ENCODE results near the gene MAMLD1. TPM values are rescaled to one million over a fixed set of nuclear protein-coding genes. Genes with fewer than 3 reads are reported as not detected.

The MAMLD1 gene
- total RNA-seq, 1 experiment from 2014 or later, result 0.48 TPM

GRCh38 chrX:150405006-150405405, 41.9 kb downstream of the MAMLD1 start:
- Histone ChIP-seq H2AFZ (ENCODE audit: low read length) (no peak overlapping the region), H3K9me3 (ENCODE audit: control insufficient read depth, low read depth, low read length) (no peaks in the 10 kb centered on the region), H4K20me1 (ENCODE audit: control insufficient read depth, insufficient read depth, insufficient read length) (no peaks in the 10 kb centered on the region), H3K4ac (ENCODE audit: low read depth, low read length) (no peak overlapping the region), H4K91ac (ENCODE audit: insufficient read length, low read depth, low read length) (no peak overlapping the region), H2BK5ac (ENCODE audit: insufficient read length, low read length) (no peak overlapping the region), H3K23me2 (ENCODE audit: insufficient read length, low read depth, low read length, poor library complexity, severe bottlenecking) (no peaks in the 10 kb centered on the region), H2BK20ac (ENCODE audit: low read depth, low read length, poor library complexity, severe bottlenecking) (no peak overlapping the region), H3K79me2 (ENCODE audit: insufficient read depth, low read length) (no peaks in the 10 kb centered on the region), H3K4me1 (ENCODE audit: insufficient read depth, low read length) (no peaks in the 10 kb centered on the region), H3K27ac (ENCODE audit: insufficient read length, low read depth, low read length) (no peak overlapping the region), H3K56ac (ENCODE audit: insufficient read length, low read depth, low read length) (no peak overlapping the region), H3K79me1 (ENCODE audit: insufficient read depth, low read depth, low read length, poor library complexity, severe bottlenecking) (no peaks in the 10 kb centered on the region), H3K23ac (ENCODE audit: insufficient read length, low read depth, low read length) (no peak overlapping the region), H3K9ac (ENCODE audit: extremely low read depth, insufficient read length, low read length) (no peak overlapping the region), H3K18ac (ENCODE audit: insufficient read length, low read depth, low read length) (no peak overlapping the region), H3K4me2 (ENCODE audit: insufficient read depth, insufficient read length, low read length) (no peak overlapping the region), H2BK120ac (ENCODE audit: low read depth, low read length, poor library complexity, severe bottlenecking) (no peak overlapping the region), H4K5ac (ENCODE audit: insufficient read length, low read depth, low read length) (no peak overlapping the region), H3K27me3 (ENCODE audit: insufficient read depth, low read length) (no peaks in the 10 kb centered on the region), H4K8ac (replicated peaks; ENCODE audit: insufficient read length, low read depth, low read length) (no peak overlapping the region), H3K14ac (ENCODE audit: insufficient read depth, low read length) (no peak overlapping the region), H2BK15ac (ENCODE audit: low read depth, low read length) (no peak overlapping the region), H2BK12ac (ENCODE audit: insufficient read length, low read depth, low read length) (no peak overlapping the region), H3T11ph (ENCODE audit: low read length) (no peak overlapping the region), H2AK5ac (ENCODE audit: insufficient read length, low read length) (no peak overlapping the region)
- Mint-ChIP-seq H3K4me1 (no peaks in the 10 kb centered on the region), H3K27me3 (ENCODE audit: low read depth) (peaks cover 3% of the 10 kb centered on the region; the same call in 1 of the 2 replicates), H3K9me3 (peaks cover 52% of the 10 kb centered on the region in 2 experiments), H3K27ac (no peak overlapping the region), H3K4me3 (no peak overlapping the region), H3K36me3 (ENCODE audit: insufficient read depth in 1 of 3, low read depth in 3 of 3) (no peaks in the 10 kb centered on the region; a peak in 2 of 7 replicates)
- WGBS (ENCODE audit: extremely low coverage, insufficient read length, low lambda C conversion rate), result no CpG with 5 or more reads among the region's 1 CpG
- DNase-seq, result no peak
- TF ChIP-seq, protein P1, sequence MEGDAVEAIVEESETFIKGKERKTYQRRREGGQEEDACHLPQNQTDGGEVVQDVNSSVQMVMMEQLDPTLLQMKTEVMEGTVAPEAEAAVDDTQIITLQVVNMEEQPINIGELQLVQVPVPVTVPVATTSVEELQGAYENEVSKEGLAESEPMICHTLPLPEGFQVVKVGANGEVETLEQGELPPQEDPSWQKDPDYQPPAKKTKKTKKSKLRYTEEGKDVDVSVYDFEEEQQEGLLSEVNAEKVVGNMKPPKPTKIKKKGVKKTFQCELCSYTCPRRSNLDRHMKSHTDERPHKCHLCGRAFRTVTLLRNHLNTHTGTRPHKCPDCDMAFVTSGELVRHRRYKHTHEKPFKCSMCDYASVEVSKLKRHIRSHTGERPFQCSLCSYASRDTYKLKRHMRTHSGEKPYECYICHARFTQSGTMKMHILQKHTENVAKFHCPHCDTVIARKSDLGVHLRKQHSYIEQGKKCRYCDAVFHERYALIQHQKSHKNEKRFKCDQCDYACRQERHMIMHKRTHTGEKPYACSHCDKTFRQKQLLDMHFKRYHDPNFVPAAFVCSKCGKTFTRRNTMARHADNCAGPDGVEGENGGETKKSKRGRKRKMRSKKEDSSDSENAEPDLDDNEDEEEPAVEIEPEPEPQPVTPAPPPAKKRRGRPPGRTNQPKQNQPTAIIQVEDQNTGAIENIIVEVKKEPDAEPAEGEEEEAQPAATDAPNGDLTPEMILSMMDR (conservative IDR thresholded peaks at IDR 0.05), result no peak
